Loucy (cell line): ENCODE results near the gene CYP2J2.

ENCODE experiments used
- H2AFZ ChIP-seq: fragments of 200-600 bp; sonication (generic); 2 replicates; pipeline ENCODE4 v1.6.0; 2016; ENCODE audit warnings: antibody characterized with exemption, mild to moderate bottlenecking, low read length, moderate library complexity
- H3F3A ChIP-seq: fragments of 200-600 bp; 2 replicates; pipeline ENCODE4 v1.6.0; 2016; ENCODE audit warnings: antibody characterized with exemption, low read depth, mild to moderate bottlenecking
- H3K27me3 ChIP-seq: fragments of 200-600 bp; sonication (generic); 2 replicates; pipeline ENCODE4 v1.6.1; 2014; ENCODE audit warnings: low read length, mild to moderate bottlenecking; ENCODE audit not compliant: insufficient read depth, poor library complexity, severe bottlenecking
- H3K36me3 ChIP-seq: fragments of 200-600 bp; sonication (generic); 2 replicates; pipeline ENCODE4 v1.6.1; 2016; ENCODE audit warnings: low read length; ENCODE audit not compliant: insufficient read depth
- H3K4me1 ChIP-seq: fragments of 200-600 bp; sonication (generic); 2 replicates; pipeline ENCODE4 v1.5.1; 2014; ENCODE audit warnings: low read length, mild to moderate bottlenecking; ENCODE audit not compliant: insufficient read depth, poor library complexity, severe bottlenecking
- H3K4me2 ChIP-seq: fragments of 200-600 bp; sonication (generic); 2 replicates; pipeline ENCODE4 v1.6.0; 2014; ENCODE audit warnings: antibody characterized with exemption, low read length, low read depth, mild to moderate bottlenecking; ENCODE audit not compliant: poor library complexity, severe bottlenecking
- H3K4me3 ChIP-seq: fragments of 200-600 bp; sonication (generic); 2 replicates; pipeline ENCODE4 v1.5.1; 2014; ENCODE audit warnings: low read length, mild to moderate bottlenecking, mixed read lengths; ENCODE audit not compliant: poor library complexity, severe bottlenecking
- H3K79me2 ChIP-seq: fragments of 200-600 bp; sonication (generic); 2 replicates; pipeline ENCODE4 v1.6.1; 2014; ENCODE audit warnings: low read length; ENCODE audit not compliant: insufficient read depth
- H3K9ac ChIP-seq: fragments of 200-600 bp; sonication (generic); 2 replicates; pipeline ENCODE4 v1.6.0; 2014; ENCODE audit warnings: mild to moderate bottlenecking, low read depth, low read length, moderate library complexity; ENCODE audit not compliant: poor library complexity, severe bottlenecking
- H3K9me2 ChIP-seq: fragments of 200-600 bp; sonication (generic); replicated peaks from 2 replicates; pipeline ENCODE4 v1.6.1; 2016; ENCODE audit warnings: low read depth, low read length, mixed read lengths
- H3K9me3 ChIP-seq: fragments of 200-600 bp; sonication (generic); 2 replicates; pipeline ENCODE4 v1.6.1; 2014; ENCODE audit warnings: mild to moderate bottlenecking, antibody characterized with exemption, low read length, low read depth; ENCODE audit not compliant: insufficient read depth
- H4K20me1 ChIP-seq: fragments of 200-600 bp; sonication (generic); 2 replicates; pipeline ENCODE4 v1.6.0; 2014; ENCODE audit warnings: antibody characterized with exemption, low read length, mild to moderate bottlenecking; ENCODE audit not compliant: insufficient read depth, poor library complexity, severe bottlenecking
- CTCF ChIP-seq: fragments of 200-600 bp; sonication (generic); conservative IDR thresholded peaks from 2 replicates; pipeline ENCODE4 v1.5.1; 2014; ENCODE audit warnings: mild to moderate bottlenecking, antibody characterized with exemption, low read length
- EZH2phosphoT487 ChIP-seq: fragments of 200-600 bp; IDR thresholded peaks from 2 replicates; pipeline ENCODE4 v1.6.1; 2018; ENCODE audit warnings: antibody characterized with exemption, mild to moderate bottlenecking, moderate library complexity, borderline replicate concordance

Gene CYP2J2

GRCh38 chr1:59926381-59927123 is at the start of gene CYP2J2:
Gene CYP2J2 (minus strand): TSS chr1:59926773. CDS start chr1:59926746, 27 bp downstream.
- no peak for TF ChIP-seq CTCF
- TF ChIP-seq EZH2phosphoT487: no peak
- Histone ChIP-seq H3K4me1 (no peaks in the 10 kb centered on the region), H3K4me3 (no peak within 1 kb of the TSS), H3K9me3 (peaks cover 10% of the 10 kb centered on the region), H3K36me3 (no peaks in the 10 kb centered on the region), H3K79me2 (no peaks in the 10 kb centered on the region), H3F3A (no peaks in the 10 kb centered on the region), H3K27me3 (no peaks in the 10 kb centered on the region), H3K9me2 (no peaks in the 10 kb centered on the region), H2AFZ (no peak within 1 kb of the TSS), H3K9ac (no peak within 1 kb of the TSS), H4K20me1 (no peaks in the 10 kb centered on the region), H3K4me2 (no peak within 1 kb of the TSS)

- no peak overlapping the region for H3K4me3 ChIP-seq
- no peaks in the 10 kb centered on the region for H3K9me3 ChIP-seq
- H3K27me3 ChIP-seq: no peaks in the 10 kb centered on the region
- no peaks in the 10 kb centered on the region for H3F3A ChIP-seq
- H2AFZ ChIP-seq: peak overlapping the region; percentile 37; the same call in 1 of the 2 replicates
- H3K4me1 ChIP-seq: peaks cover 18% of the 10 kb centered on the region
- H3K36me3 ChIP-seq: no peaks in the 10 kb centered on the region
- no peaks in the 10 kb centered on the region for H3K9me2 ChIP-seq
- no peaks in the 10 kb centered on the region for H3K79me2 ChIP-seq
- no peaks in the 10 kb centered on the region for H4K20me1 ChIP-seq
- no peak overlapping the region for H3K4me2 ChIP-seq
- no peak for TF ChIP-seq EZH2phosphoT487
- TF ChIP-seq CTCF: no peak
- H3K9ac ChIP-seq: no peak overlapping the region
Observed at GRCh38 chr1:59973719-59974118, 47.1 kb upstream of the CYP2J2 start.

- Histone ChIP-seq H3K9me2 (no peaks in the 10 kb centered on the region), H2AFZ (no peak overlapping the region; the same call in 1 of the 2 replicates), H3K4me3 (no peak overlapping the region), H3F3A (peaks cover 5% of the 10 kb centered on the region), H3K4me2 (no peak overlapping the region), H4K20me1 (no peaks in the 10 kb centered on the region), H3K9me3 (no peaks in the 10 kb centered on the region), H3K4me1 (peaks cover 29% of the 10 kb centered on the region), H3K36me3 (no peaks in the 10 kb centered on the region), H3K79me2 (no peaks in the 10 kb centered on the region), H3K27me3 (no peaks in the 10 kb centered on the region), H3K9ac (no peak overlapping the region)
- no peak for TF ChIP-seq EZH2phosphoT487
Observed at GRCh38 chr1:59972216-59972927, 45.8 kb upstream of the CYP2J2 start.
